Ectodermal cell (in vitro differentiated cells): ENCODE results near the gene RUSF1.
"Not testable (repeated sequence)": the region's sequence is repeated elsewhere in the genome, so short reads cannot be mapped to it uniquely, and the experiment has no call there.

Experiments used
- H3K27ac ChIP-seq: 2 replicates; pipeline ENCODE4 v1.7.0; 2013; ENCODE audit warnings: mild to moderate bottlenecking, low read depth, low read length; ENCODE audit not compliant: insufficient read depth, poor library complexity, severe bottlenecking
- H3K27me3 ChIP-seq: 2 replicates; pipeline ENCODE4 v1.7.0; 2013; ENCODE audit warnings: mild to moderate bottlenecking, low read length; ENCODE audit not compliant: insufficient read depth, control insufficient read depth, poor library complexity, severe bottlenecking
- H3K36me3 ChIP-seq: one replicate; pipeline ENCODE4 v1.7.0; 2013; ENCODE audit warnings: low read length; ENCODE audit not compliant: control insufficient read depth, insufficient read depth
- H3K4me1 ChIP-seq: one replicate; pipeline ENCODE4 v1.7.0; 2013; ENCODE audit warnings: low read length; ENCODE audit not compliant: control insufficient read depth, insufficient read depth
- H3K4me3 ChIP-seq: 2 replicates; pipeline ENCODE4 v1.7.0; 2013; ENCODE audit warnings: low read depth, low read length, control low read depth; ENCODE audit not compliant: insufficient read depth
- H3K9me3 ChIP-seq: 2 replicates; pipeline ENCODE4 v1.7.0; 2013; ENCODE audit warnings: mild to moderate bottlenecking, low read length, moderate library complexity; ENCODE audit not compliant: control insufficient read depth
- WGBS, 2 experiments: methylation state at CpG; one replicate each; pipeline ENCODE4 v1.1.7; 2013; ENCODE audit warnings: missing lambda C conversion rate in 2 of 2; 5-methylcytosine and 5-hydroxymethylcytosine counted together

Gene RUSF1

GRCh38 chr16:31530405-31530804, 22.2 kb upstream of the RUSF1 start:
- no peaks in the 10 kb centered on the region for H3K9me3 ChIP-seq
- H3K4me1 ChIP-seq, result peaks cover 10% of the 10 kb centered on the region
- H3K4me3 ChIP-seq, result no peak overlapping the region
- no peak overlapping the region for H3K27ac ChIP-seq
- peaks cover 39% of the 10 kb centered on the region for H3K27me3 ChIP-seq
- WGBS, 2 experiments, result 88 to 89% methylated on average over 4 of the region's 5 CpGs
- no peaks in the 10 kb centered on the region for H3K36me3 ChIP-seq

GRCh38 chr16:31529937-31530312, 21.7 kb upstream of the RUSF1 start:
- Histone ChIP-seq H3K9me3 (no peaks in the 10 kb centered on the region), H3K4me3 (peak overlapping the region; percentile 39), H3K4me1 (peaks cover 10% of the 10 kb centered on the region), H3K27ac (no peak overlapping the region), H3K36me3 (no peaks in the 10 kb centered on the region), H3K27me3 (peaks cover 39% of the 10 kb centered on the region)
- WGBS, 2 experiments, result 48% methylated on average over 17 of the region's 17 CpGs

GRCh38 chr16:31529108-31529936, 21.1 kb upstream of the RUSF1 start:
- H3K27me3 ChIP-seq, result peaks cover 39% of the 10 kb centered on the region
- H3K4me1 ChIP-seq, result peaks cover 10% of the 10 kb centered on the region
- no peaks in the 10 kb centered on the region for H3K36me3 ChIP-seq
- H3K4me3 ChIP-seq, result peak overlapping the region; percentile 39
- H3K27ac ChIP-seq, result no peak overlapping the region
- 2% methylated on average over 52 of the region's 52 CpGs for WGBS, 2 experiments
- H3K9me3 ChIP-seq, result no peaks in the 10 kb centered on the region

DNA sequence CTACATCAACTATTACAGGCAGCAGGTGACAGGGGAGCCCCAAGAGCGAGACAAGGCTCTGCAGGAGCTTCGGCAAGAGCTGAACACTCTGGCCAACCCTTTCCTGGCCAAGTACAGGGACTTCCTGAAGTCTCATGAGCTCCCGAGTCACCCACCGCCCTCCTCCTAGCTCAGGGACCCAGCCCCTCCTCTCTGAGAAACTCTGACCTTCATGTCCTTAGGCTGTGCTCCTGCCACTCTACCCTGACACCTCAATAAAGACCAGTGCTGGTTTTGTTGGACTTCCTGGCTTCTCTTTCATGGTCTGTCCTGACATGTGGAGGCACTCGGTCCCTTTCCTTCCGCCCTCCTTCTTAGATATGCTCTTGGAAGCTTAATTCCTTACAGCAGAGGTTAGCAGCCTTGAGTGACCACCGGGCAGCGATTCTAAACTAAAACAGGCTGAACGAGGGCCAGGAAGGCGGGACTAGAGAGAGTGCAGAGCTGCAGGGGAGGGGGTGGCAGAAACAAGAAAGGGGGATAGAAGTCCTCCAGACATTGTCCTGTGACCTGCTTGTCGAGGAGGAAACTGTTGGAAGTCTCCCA, 20.4 kb upstream of the RUSF1 start:
- Histone ChIP-seq H3K36me3 (no peaks in the 10 kb centered on the region), H3K4me1 (peaks cover 10% of the 10 kb centered on the region), H3K9me3 (no peaks in the 10 kb centered on the region), H3K4me3 (peak overlapping the region; percentile 39), H3K27ac (no peak overlapping the region), H3K27me3 (peaks cover 39% of the 10 kb centered on the region)
- 35 to 39% methylated on average over 11 of the region's 11 CpGs for WGBS, 2 experiments

DNA sequence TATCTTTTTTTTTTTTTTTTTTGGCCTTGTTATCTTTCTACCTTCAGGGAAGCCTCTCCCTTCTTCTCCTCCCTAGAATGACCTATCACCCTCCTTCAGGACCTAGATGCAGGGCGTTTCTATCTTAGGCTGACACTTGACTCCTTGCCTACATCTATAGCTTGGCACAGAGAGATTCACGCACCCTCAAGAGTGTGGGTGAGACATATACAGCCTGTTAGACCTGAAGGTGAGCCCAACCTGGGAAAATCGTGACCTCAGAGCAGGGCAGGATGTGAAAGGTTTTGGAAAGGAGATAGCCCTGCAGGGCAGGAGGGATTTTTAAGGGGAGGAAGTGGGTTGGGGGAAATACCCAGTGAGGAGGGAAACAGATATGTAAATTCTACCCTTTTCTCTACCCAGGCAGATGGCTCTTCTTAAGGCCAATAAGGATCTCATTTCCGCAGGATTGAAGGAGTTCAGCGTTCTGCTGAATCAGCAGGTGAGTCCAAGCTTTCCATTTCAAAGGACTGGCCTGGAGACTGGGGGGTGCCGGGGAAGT, 19.6 kb upstream of the RUSF1 start, which contains the start of gene AHSP:
Gene AHSP, plus strand, starts transcription at position 167 of the 541 bp plus-strand sequence. Its CDS starts 240 bp downstream, at position 407.
- Histone ChIP-seq H3K9me3 (no peaks in the 10 kb centered on the region), H3K27ac (no peak within 1 kb of the TSS), H3K4me3 (peak within 1 kb of the TSS; percentile 39), H3K36me3 (no peaks in the 10 kb centered on the region), H3K4me1 (peaks cover 10% of the 10 kb centered on the region), H3K27me3 (peaks cover 39% of the 10 kb centered on the region)
- 40 to 45% methylated on average over 6 of the region's 6 CpGs for WGBS, 2 experiments

- Histone ChIP-seq H3K36me3 (no peaks in the 10 kb centered on the region), H3K4me3 (no peak overlapping the region), H3K27ac (no peak overlapping the region), H3K27me3 (peaks cover 26% of the 10 kb centered on the region), H3K9me3 (no peaks in the 10 kb centered on the region), H3K4me1 (peaks cover 10% of the 10 kb centered on the region)
- 80 to 94% methylated on average over 3 of the region's 3 CpGs for WGBS, 2 experiments
Observed at GRCh38 chr16:31525113-31525512, 16.9 kb upstream of the RUSF1 start.

GRCh38 chr16:31523768-31524167, 15.6 kb upstream of the RUSF1 start:
- H3K27ac ChIP-seq, H3K4me3 ChIP-seq, H3K9me3 ChIP-seq, H3K4me1 ChIP-seq, H3K36me3 ChIP-seq: not testable (repeated sequence)
- 75 to 80% methylated on average over 1 of the region's 6 CpGs for WGBS, 2 experiments
- H3K27me3 ChIP-seq, result peaks cover 13% of the 10 kb centered on the region

DNA sequence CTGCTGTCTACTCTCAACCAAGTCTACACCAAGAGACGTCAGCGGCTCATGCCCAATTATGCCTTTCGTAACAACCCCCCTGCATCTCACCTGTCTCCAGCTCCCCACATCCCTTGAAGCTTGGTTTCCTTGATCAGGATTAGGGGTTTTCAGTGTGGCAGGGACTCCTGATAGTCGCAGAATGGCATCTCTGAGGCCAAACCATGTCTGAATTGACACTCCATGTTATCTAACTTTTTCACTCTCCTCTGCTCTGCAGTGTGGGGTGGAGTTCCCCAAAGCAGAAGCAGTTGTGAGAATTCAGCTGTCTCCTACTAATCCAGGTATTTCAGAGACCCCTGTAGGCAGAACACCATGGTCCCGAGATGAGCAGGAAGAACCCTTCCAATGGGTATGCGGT, 13.9 kb upstream of the RUSF1 start:
- 91 to 93% methylated on average over 6 of the region's 6 CpGs for WGBS, 2 experiments
- no peaks in the 10 kb centered on the region for H3K36me3 ChIP-seq
- no peak overlapping the region for H3K27ac ChIP-seq
- H3K9me3 ChIP-seq, result no peaks in the 10 kb centered on the region
- no peak overlapping the region for H3K4me3 ChIP-seq
- H3K27me3 ChIP-seq, result no peaks in the 10 kb centered on the region
- no peaks in the 10 kb centered on the region for H3K4me1 ChIP-seq

GRCh38 chr16:31521368-31521767, 13.2 kb upstream of the RUSF1 start:
- Histone ChIP-seq H3K4me3 (no peak overlapping the region), H3K27ac (no peak overlapping the region), H3K27me3 (no peaks in the 10 kb centered on the region), H3K36me3 (no peaks in the 10 kb centered on the region), H3K4me1 (no peaks in the 10 kb centered on the region), H3K9me3 (no peaks in the 10 kb centered on the region)
- 47 to 59% methylated on average over 2 to 3 of the region's 3 CpGs for WGBS, 2 experiments

DNA sequence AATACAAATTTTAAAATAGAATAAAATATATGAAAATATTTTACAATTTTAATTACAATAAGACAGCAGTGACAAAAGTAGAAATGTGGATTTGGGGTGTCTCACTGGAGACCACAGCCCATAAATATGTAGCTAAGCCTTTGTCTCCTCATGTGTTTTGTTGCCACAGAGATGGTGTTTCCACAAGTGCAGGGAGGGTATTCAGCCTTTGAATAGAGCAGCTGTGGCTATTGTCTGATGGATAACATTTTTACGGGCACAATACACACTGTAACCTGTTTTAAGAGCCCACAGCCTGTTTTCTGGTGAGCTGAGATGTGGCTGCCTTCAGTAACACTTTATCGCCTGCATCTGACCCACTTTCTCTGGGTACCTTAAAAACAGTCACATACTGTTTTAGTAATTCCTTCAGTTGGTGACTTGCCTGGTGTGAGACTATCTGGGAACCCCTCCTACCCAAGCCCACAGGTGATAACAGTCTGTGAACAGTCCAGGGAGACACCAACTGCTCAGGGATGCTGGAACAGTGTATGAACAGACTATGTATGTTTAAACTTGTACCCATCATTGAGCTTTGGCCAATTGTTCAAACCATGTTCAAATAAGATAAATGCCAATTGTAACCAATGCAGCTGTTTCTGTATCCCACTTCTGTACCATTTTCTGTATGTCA, 11.7 kb upstream of the RUSF1 start:
- no peak overlapping the region for H3K27ac ChIP-seq
- no peaks in the 10 kb centered on the region for H3K36me3 ChIP-seq
- H3K9me3 ChIP-seq, result no peaks in the 10 kb centered on the region
- no peaks in the 10 kb centered on the region for H3K27me3 ChIP-seq
- no peaks in the 10 kb centered on the region for H3K4me1 ChIP-seq
- no peak overlapping the region for H3K4me3 ChIP-seq
- 76 to 81% methylated on average over 2 of the region's 2 CpGs for WGBS, 2 experiments
